H1 (cell line): ENCODE measurements around the gene DMBX1. TPM values are rescaled to one million over a fixed set of nuclear protein-coding genes. Genes with fewer than 3 reads are reported as not detected.

Source experiments
- CTCF ChIA-PET: fragments of 300-600 bp; sonication (Branson Sonifier 250); formaldehyde crosslinking; loops from one replicate; lab custom pipeline; 2021; ENCODE audit not compliant: partially characterized antibody; lab: Charles Lee
- POLR2A ChIA-PET: fragments of 300-600 bp; sonication (Branson Sonifier 250); formaldehyde crosslinking; loops from one replicate; lab custom pipeline; 2021; ENCODE audit warnings: inconsistent platforms; ENCODE audit not compliant: partially characterized antibody; lab: Charles Lee
- DNase-seq, 2 experiments: peaks; one replicate each; pipeline versions ENCODE4 v3.0.0 to v3.0.0-alpha.2; 2010 to 2022; ENCODE audit warnings: low spot score in 2 of 2, low read depth in 1 of 2, mixed read lengths in 1 of 2
- FAIRE-seq: peaks from 2 replicates; lab custom pipeline; 2011; peaks lifted over from hg19 to GRCh38; lab: Jason Lieb, UNC
- H2AFZ ChIP-seq: 2 replicates; pipeline ENCODE4 v1.8.1; 2012; ENCODE audit warnings: low read length, inconsistent platforms
- H2AK5ac ChIP-seq: 2 replicates; pipeline ENCODE4 v1.6.1; 2013; ENCODE audit warnings: low read depth, low read length
- H2BK120ac ChIP-seq: replicated peaks from 2 replicates; pipeline ENCODE3; 2013; ENCODE audit warnings: low read depth, low read length, inconsistent platforms
- H2BK12ac ChIP-seq: 2 replicates; pipeline ENCODE4 v1.6.1; 2013; ENCODE audit warnings: low read depth, low read length
- H2BK15ac ChIP-seq: 2 replicates; pipeline ENCODE4 v1.6.1; 2013; ENCODE audit warnings: low read length
- H2BK20ac ChIP-seq: 2 replicates; pipeline ENCODE4 v1.6.1; 2013; ENCODE audit warnings: low read length
- H2BK5ac ChIP-seq: 2 replicates; pipeline ENCODE4 v1.6.1; 2013; ENCODE audit warnings: low read depth, low read length
- H3K14ac ChIP-seq: 2 replicates; pipeline ENCODE4 v1.6.1; 2013; ENCODE audit warnings: inconsistent platforms; ENCODE audit not compliant: insufficient read length
- H3K18ac ChIP-seq: 2 replicates; pipeline ENCODE4 v1.6.1; 2013; ENCODE audit warnings: low read length; ENCODE audit errors: extremely low read depth
- H3K23ac ChIP-seq: 2 replicates; pipeline ENCODE4 v1.6.1; 2013; ENCODE audit warnings: inconsistent platforms; ENCODE audit not compliant: insufficient read length
- H3K23me2 ChIP-seq: 2 replicates; pipeline ENCODE4 v1.6.1; 2013; ENCODE audit warnings: low read depth, low read length
- H3K27ac ChIP-seq: 2 replicates; pipeline ENCODE4 v1.6.1; 2011; ENCODE audit warnings: low read depth, low read length, inconsistent platforms
- H3K27me3 ChIP-seq, 4 experiments: replicated peaks in 1 of 4; 1 replicate in 1 of 4; 2 replicates in 3 of 4; pipeline versions ENCODE4 v1.6.1 to v1.8.1; 2011 to 2013; ENCODE audit warnings: low read length in 3 of 4, mild to moderate bottlenecking in 3 of 4, inconsistent platforms in 2 of 4, mixed read lengths in 2 of 4, moderate library complexity in 1 of 4; ENCODE audit not compliant: control insufficient read depth in 3 of 4, insufficient read depth in 3 of 4; ENCODE audit errors: extremely low read depth in 1 of 4
- H3K36me3 ChIP-seq, 4 experiments: 2 replicates each; pipeline versions ENCODE4 v1.6.1 to v1.8.1; 2011 to 2013; ENCODE audit warnings: mild to moderate bottlenecking in 4 of 4, low read length in 3 of 4, moderate library complexity in 2 of 4, control low read depth in 1 of 4, inconsistent platforms in 1 of 4; ENCODE audit not compliant: insufficient read depth in 4 of 4, control insufficient read depth in 2 of 4
- H3K4ac ChIP-seq: replicated peaks from 2 replicates; pipeline ENCODE3; 2013; ENCODE audit warnings: low read length, low read depth, mixed read lengths, inconsistent platforms; ENCODE audit not compliant: insufficient read length
- H3K4me1 ChIP-seq, 4 experiments: replicated peaks in 1 of 4; 1 replicate in 1 of 4; 2 replicates in 3 of 4; pipeline versions ENCODE4 v1.6.1 to v1.8.1; 2011 to 2013; ENCODE audit warnings: low read length in 3 of 4, inconsistent platforms in 2 of 4, mixed read lengths in 1 of 4; ENCODE audit not compliant: insufficient read depth in 4 of 4, control insufficient read depth in 3 of 4
- H3K4me2 ChIP-seq, 2 experiments: 2 replicates each; pipeline versions ENCODE4 v1.6.1 to v1.8.1; 2011 to 2013; ENCODE audit warnings: low read depth in 2 of 2, low read length in 2 of 2, control low read depth in 1 of 2, inconsistent platforms in 1 of 2, mild to moderate bottlenecking in 1 of 2; ENCODE audit not compliant: insufficient read depth in 1 of 2
- H3K4me3 ChIP-seq, 4 experiments: fragments of 200-600, 300-600 bp in 1 of 4; sonication (generic), shearing (Covaris generic), sonication (Bioruptor Twin) in 1 of 4; 2 replicates each; pipeline versions ENCODE4 v1.5.1 to v1.8.1; 2011 to 2016; ENCODE audit warnings: low read length in 4 of 4, low read depth in 3 of 4, control low read depth in 2 of 4, inconsistent platforms in 2 of 4, mild to moderate bottlenecking in 2 of 4, mixed read lengths in 1 of 4, moderate library complexity in 1 of 4; ENCODE audit not compliant: insufficient read depth in 2 of 4; ENCODE audit errors: extremely low read depth in 1 of 4
- H3K56ac ChIP-seq: replicated peaks from 2 replicates; pipeline ENCODE3; 2013; ENCODE audit warnings: low read depth, mild to moderate bottlenecking, mixed read lengths, low read length, inconsistent platforms; ENCODE audit not compliant: insufficient read length
- H3K79me1 ChIP-seq: 2 replicates; pipeline ENCODE4 v1.6.1; 2013; ENCODE audit warnings: low read depth, low read length, control low read depth
- H3K79me2 ChIP-seq, 2 experiments: 2 replicates each; pipeline versions ENCODE4 v1.6.1 to v1.8.1; 2012 to 2013; ENCODE audit warnings: low read length in 2 of 2, mild to moderate bottlenecking in 2 of 2, inconsistent platforms in 1 of 2; ENCODE audit not compliant: insufficient read depth in 2 of 2, control insufficient read depth in 1 of 2
- H3K9ac ChIP-seq, 4 experiments: replicated peaks in 1 of 4; 1 replicate in 1 of 4; 2 replicates in 3 of 4; pipeline versions ENCODE4 v1.6.1 to v1.8.1; 2011 to 2013; ENCODE audit warnings: low read depth in 3 of 4, low read length in 3 of 4, control low read depth in 2 of 4, mild to moderate bottlenecking in 2 of 4, moderate library complexity in 2 of 4, inconsistent platforms in 1 of 4; ENCODE audit errors: extremely low read depth in 1 of 4
- H3K9me3 ChIP-seq, 2 experiments: 2 replicates each; pipeline versions ENCODE4 v1.6.1 to v1.8.1; 2012 to 2013; ENCODE audit warnings: mild to moderate bottlenecking in 2 of 2, moderate library complexity in 2 of 2, control low read depth in 1 of 2, inconsistent platforms in 1 of 2, low read depth in 1 of 2, low read length in 1 of 2, mixed read lengths in 1 of 2; ENCODE audit not compliant: insufficient read depth in 2 of 2
- H4K20me1 ChIP-seq, 2 experiments: replicated peaks in 1 of 2; 2 replicates each; pipeline versions ENCODE3 to v1.8.1; 2011 to 2013; ENCODE audit warnings: inconsistent platforms in 2 of 2, low read length in 2 of 2, mild to moderate bottlenecking in 1 of 2; ENCODE audit not compliant: insufficient read depth in 2 of 2, control insufficient read depth in 1 of 2
- H4K5ac ChIP-seq: 2 replicates; pipeline ENCODE4 v1.6.1; 2013; ENCODE audit warnings: low read length, low read depth, mixed read lengths, inconsistent platforms; ENCODE audit not compliant: insufficient read length
- H4K8ac ChIP-seq: 2 replicates; pipeline ENCODE4 v1.8.0; 2013; ENCODE audit warnings: mild to moderate bottlenecking, moderate library complexity, low read length, inconsistent platforms; ENCODE audit not compliant: insufficient read depth; ENCODE audit errors: extremely low read depth
- H4K91ac ChIP-seq: replicated peaks from 2 replicates; pipeline ENCODE3; 2013; ENCODE audit warnings: low read length, mixed read lengths, inconsistent platforms; ENCODE audit not compliant: insufficient read length
- ASH2L ChIP-seq: fragments of 200-600, 300-600 bp; sonication (generic); IDR thresholded peaks from one replicate; pipeline ENCODE4 v1.7.1; 2017; ENCODE audit warnings: low read length
- CHD2 ChIP-seq: IDR thresholded peaks from 2 replicates; pipeline ENCODE4 v1.6.1; 2012; ENCODE audit warnings: low read length, improper control_type of control experiment
- CTCF ChIP-seq, 3 experiments: IDR thresholded peaks; 1 replicate in 2 of 3; 2 replicates in 1 of 3; pipeline versions ENCODE4 v1.5.1 to v1.6.1; 2011; ENCODE audit warnings: low read length in 3 of 3, mild to moderate bottlenecking in 3 of 3, inconsistent platforms in 2 of 3, low read depth in 1 of 3, moderate library complexity in 1 of 3; ENCODE audit not compliant: insufficient read depth in 1 of 3; ENCODE audit errors: control extremely low read depth in 1 of 3
- GABPA ChIP-seq: IDR thresholded peaks from 2 replicates; pipeline ENCODE4 v1.6.1; 2011; ENCODE audit warnings: mild to moderate bottlenecking, low read length, moderate library complexity, borderline replicate concordance; ENCODE audit not compliant: insufficient read depth
- KDM4A ChIP-seq: IDR thresholded peaks from one replicate; pipeline ENCODE4 v1.7.1; 2012; ENCODE audit warnings: low read depth, mild to moderate bottlenecking, moderate library complexity, low read length, inconsistent platforms; ENCODE audit not compliant: severe bottlenecking
- POU5F1 ChIP-seq: IDR thresholded peaks from 2 replicates; pipeline ENCODE4 v1.6.1; 2011; ENCODE audit warnings: low read depth, mild to moderate bottlenecking, low read length, moderate library complexity
- RXRA ChIP-seq: IDR thresholded peaks from 2 replicates; pipeline ENCODE4 v1.6.1; 2011; ENCODE audit warnings: low read depth, mild to moderate bottlenecking, low read length, moderate library complexity; ENCODE audit not compliant: insufficient read depth
- SIX5 ChIP-seq: IDR thresholded peaks from 2 replicates; pipeline ENCODE4 v1.6.1; 2011; ENCODE audit warnings: mild to moderate bottlenecking, low read depth, low read length
- SP2 ChIP-seq: IDR thresholded peaks from 2 replicates; pipeline ENCODE4 v1.6.1; 2012; ENCODE audit warnings: mild to moderate bottlenecking, low read length, inconsistent platforms
- TCF12 ChIP-seq: IDR thresholded peaks from 2 replicates; pipeline ENCODE4 v1.6.1; 2011; ENCODE audit warnings: low read depth, mild to moderate bottlenecking, low read length
- TEAD4 ChIP-seq: IDR thresholded peaks from 2 replicates; pipeline ENCODE4 v1.6.1; 2012; ENCODE audit warnings: low read depth, low read length, inconsistent platforms, mixed read lengths
- WGBS, 2 experiments: shearing (Covaris generic) in 1 of 2; methylation state at CpG; one replicate each; pipeline versions ENCODE4 v1.1.6 to v1.1.7; 2013 to 2015; ENCODE audit warnings: low lambda C conversion rate in 2 of 2, mixed read lengths in 2 of 2, inconsistent platforms in 1 of 2, low coverage in 1 of 2, missing lambda C conversion rate in 1 of 2; ENCODE audit not compliant: insufficient replicate concordance in 2 of 2, insufficient coverage in 1 of 2, insufficient read length in 1 of 2; ENCODE audit errors: extremely low coverage in 1 of 2, missing lambda C conversion rate in 1 of 2; 5-methylcytosine and 5-hydroxymethylcytosine counted together
- polyA plus RNA-seq, 7 experiments: library from polyadenylated mRNA; depleted of rRNA in 3 of 7; stranded (reverse) in 5 of 7; unstranded in 2 of 7; fragments of >200 nt in 5 of 7; fragments of 200-250 nt in 2 of 7; gene quantifications; 1 replicate in 5 of 7; 2 replicates in 1 of 7; 4 replicates in 1 of 7; pipeline versions ENCODE4 v1.2.1 to v1.2.3, GENCODE V29; 2011 to 2013; ENCODE audit warnings: missing spikeins in 2 of 7, mixed read lengths in 2 of 7
- total RNA-seq: library from RNA; stranded (reverse); fragmentation: NEBNext Ultra II Directional; extraction: Animal tissue kit (Norgen Biotek cat#: 25700); gene quantifications from 2 replicates; pipeline ENCODE4 v1.2.1, GENCODE V29; 2021

Gene DMBX1
- total and polyA plus RNA-seq, 2 of the 8 experiments (the other 6 are each of a cell fraction or from before 2014, with no cell fraction given): 0.23 to 0.30 TPM

GRCh38 chr1:46530311-46530710, 40.7 kb downstream of the DMBX1 start:
- Histone ChIP-seq H3K4me3 (no peak overlapping the region), H3K23ac (no peak overlapping the region), H2BK20ac (no peak overlapping the region), H2BK12ac (no peak overlapping the region), H3K9me3 (no peaks in the 10 kb centered on the region), H2AK5ac (no peak overlapping the region), H4K91ac (peak overlapping the region; percentile 20), H3K36me3 (no peaks in the 10 kb centered on the region), H3K56ac (no peak overlapping the region), H3K4me1 (peaks cover 8 to 18% (median 13%) of the 10 kb centered on the region in 4 experiments), H3K79me2 (no peaks in the 10 kb centered on the region), H3K4me2 (no peak overlapping the region), H2BK15ac (no peak overlapping the region), H3K14ac (no peak overlapping the region), H3K27me3 (peaks cover 31 to 93% (median 77%) of the 10 kb centered on the region in 4 experiments), H4K5ac (no peak overlapping the region), H2BK5ac (no peak overlapping the region), H2BK120ac (no peak overlapping the region), H4K8ac (no peak overlapping the region), H3K18ac (no peak overlapping the region), H3K9ac (no peak overlapping the region), H4K20me1 (peaks cover 2 to 3% of the 10 kb centered on the region in 2 experiments), H3K27ac (no peak overlapping the region), H3K79me1 (no peaks in the 10 kb centered on the region), H2AFZ (no peak overlapping the region), H3K23me2 (peaks cover 7% of the 10 kb centered on the region; the same call in 1 of the 2 replicates), H3K4ac (no peak overlapping the region)
- ChIA-PET CTCF (interaction anchor here (0.6 to 25.0 kb wide), 23 partner anchors 11 to 218 kb away, joined by 3 to 1068 read pairs (median 5); partner anchors contain the start of genes DMBX1, KNCN, MKNK1 and MOB3C), POLR2A (interaction anchor here (0.6 to 1.2 kb wide), 5 partner anchors 12 to 1541 kb away, joined by 3 to 5 read pairs (median 4); no protein-coding TSS in a partner anchor)
- FAIRE-seq (no peak), DNase-seq (no peak)
- WGBS, 2 experiments: 77% methylated on average over 3 of the region's 3 CpGs; no CpG with 5 or more reads in 1 of the 2 experiments
- TF ChIP-seq TCF12 (no peak), TEAD4 (no peak), CTCF (IDR thresholded peaks at IDR 0.05; ENCODE audit: control extremely low read depth in 1 of 3, insufficient read depth in 1 of 3, low read depth in 1 of 3, low read length in 3 of 3) (no peak), RXRA (no peak), SIX5 (no peak), CHD2 (no peak), GABPA (no peak), KDM4A (no peak), POU5F1 (no peak), ASH2L (no peak), SP2 (no peak)
